ENCODE measurements around the gene RAB12.
A peak's percentile ranks its signal among the peaks of the same experiment; 100 is the strongest.
"Not testable (repeated sequence)": the region's sequence is repeated elsewhere in the genome, so short reads cannot be mapped to it uniquely, and the experiment has no call there.

The RAB12 gene

GRCh38 chr18:8608795-8609658 lies at the start of gene RAB12:
Gene RAB12 (plus strand): TSS chr18:8609437. CDS start chr18:8609440, 3 bp downstream.
- peak; percentile 87 for DNase-seq

GRCh38 chr18:8559612-8560186 lies 49.5 kb upstream of the RAB12 start:
- DNase-seq: no peak

- no peak for DNase-seq
Observed at GRCh38 chr18:8561123-8561910, 47.9 kb upstream of the RAB12 start.

- DNase-seq: no peak
Observed at GRCh38 chr18:8562070-8562469, 47.2 kb upstream of the RAB12 start.

GRCh38 chr18:8562919-8563318 lies 46.3 kb upstream of the RAB12 start:
- DNase-seq: no peak

GRCh38 chr18:8571399-8571798 lies 37.8 kb upstream of the RAB12 start:
- peak; percentile 5 for DNase-seq

GRCh38 chr18:8573766-8574165 lies 35.5 kb upstream of the RAB12 start:
- DNase-seq: not testable (repeated sequence)

- no peak for DNase-seq
Observed at GRCh38 chr18:8584798-8585197, 24.4 kb upstream of the RAB12 start.

- no peak for DNase-seq
Observed at GRCh38 chr18:8586941-8587340, 22.3 kb upstream of the RAB12 start.

- peak; percentile 17 for DNase-seq
Observed at GRCh38 chr18:8595445-8595844, 13.8 kb upstream of the RAB12 start.

- DNase-seq: no peak
Observed at GRCh38 chr18:8601277-8602032, 7.8 kb upstream of the RAB12 start.

- DNase-seq: no peak
Observed at GRCh38 chr18:8602040-8602439, 7.2 kb upstream of the RAB12 start.

- no peak for DNase-seq
Observed at GRCh38 chr18:8602557-8602956, 6.7 kb upstream of the RAB12 start.

- DNase-seq: no peak
Observed at GRCh38 chr18:8603663-8604520, 5.3 kb upstream of the RAB12 start.

- no peak for DNase-seq
Observed at GRCh38 chr18:8605974-8606373, 3.3 kb upstream of the RAB12 start.

GRCh38 chr18:8607776-8608742 lies 1.2 kb upstream of the RAB12 start:
- no peak for DNase-seq

GRCh38 chr18:8609659-8610458 lies 622 bp downstream of the RAB12 start:
- peak; percentile 57 for DNase-seq

GRCh38 chr18:8610459-8610851 lies 1.2 kb downstream of the RAB12 start:
- peak; percentile 57 for DNase-seq

GRCh38 chr18:8611916-8612576 lies 2.8 kb downstream of the RAB12 start:
- no peak for DNase-seq
